MM.1S (cell line): Measurements from ENCODE around the gene TMEM150A.
"Not testable (repeated sequence)": the region's sequence is repeated elsewhere in the genome, so short reads cannot be mapped to it uniquely, and the experiment has no call there.

ENCODE experiments used
- DNase-seq: peaks from one replicate; pipeline ENCODE4 v3.0.0-alpha.2; 2015
- H2AFZ ChIP-seq: fragments of 300-600 bp; sonication (generic); 2 replicates; pipeline ENCODE4 v1.6.0; 2016; ENCODE audit warnings: antibody characterized with exemption, low read length
- H3F3A ChIP-seq: fragments of 300-600 bp; sonication (generic); 2 replicates; pipeline ENCODE4 v1.6.1; 2016; ENCODE audit warnings: mild to moderate bottlenecking, antibody characterized with exemption, low read length, moderate library complexity, mixed read lengths; ENCODE audit not compliant: insufficient read depth
- H3K27ac ChIP-seq: fragments of 300-600 bp; sonication (generic); 2 replicates; pipeline ENCODE4 v1.5.1; 2016; ENCODE audit warnings: mild to moderate bottlenecking, low read length
- H3K27me3 ChIP-seq: fragments of 300-600 bp; sonication (generic); replicated peaks from 2 replicates; pipeline ENCODE4 v1.6.0; 2016; ENCODE audit warnings: low read length; ENCODE audit not compliant: insufficient read depth
- H3K36me3 ChIP-seq: fragments of 300-600 bp; sonication (generic); replicated peaks from 2 replicates; pipeline ENCODE4 v1.6.1; 2016; ENCODE audit warnings: mild to moderate bottlenecking, low read length, mixed read lengths; ENCODE audit not compliant: insufficient read depth
- H3K4me1 ChIP-seq: fragments of 300-600 bp; sonication (generic); 2 replicates; pipeline ENCODE4 v1.6.1; 2016; ENCODE audit warnings: low read length, mixed read lengths
- H3K4me2 ChIP-seq: fragments of 300-600 bp; sonication (generic); 2 replicates; pipeline ENCODE4 v1.6.0; 2016; ENCODE audit warnings: low read depth, low read length
- H3K4me3 ChIP-seq: fragments of 300-600 bp; sonication (generic); 2 replicates; pipeline ENCODE4 v1.5.1; 2016; ENCODE audit warnings: low read length, mixed read lengths
- H3K79me2 ChIP-seq: fragments of 300-600 bp; sonication (generic); 2 replicates; pipeline ENCODE4 v1.6.1; 2016; ENCODE audit warnings: mixed run types, low read length, mixed read lengths
- H3K9ac ChIP-seq: fragments of 300-600 bp; sonication (generic); 2 replicates; pipeline ENCODE4 v1.6.1; 2016; ENCODE audit warnings: low read length, mixed read lengths
- H3K9me2 ChIP-seq: fragments of 300-600 bp; sonication (generic); replicated peaks from 2 replicates; pipeline ENCODE4 v1.6.1; 2016; ENCODE audit warnings: mild to moderate bottlenecking, low read length, mixed read lengths; ENCODE audit not compliant: insufficient read depth
- H3K9me3 ChIP-seq: fragments of 300-600 bp; sonication (generic); replicated peaks from 2 replicates; pipeline ENCODE4 v1.6.1; 2016; ENCODE audit warnings: mild to moderate bottlenecking, low read length, mixed read lengths; ENCODE audit not compliant: insufficient read depth
- H4K20me1 ChIP-seq: fragments of 300-600 bp; sonication (generic); 2 replicates; pipeline ENCODE4 v1.6.1; 2016; ENCODE audit warnings: mild to moderate bottlenecking, low read length, moderate library complexity, mixed read lengths; ENCODE audit not compliant: insufficient read depth
- EZH2 ChIP-seq: fragments of 300-600 bp; sonication (generic); optimal IDR thresholded peaks from 2 replicates; pipeline ENCODE3; 2017; ENCODE audit warnings: low read depth, mild to moderate bottlenecking, antibody characterized with exemption, low read length, mixed read lengths
- EZH2phosphoT487 ChIP-seq: fragments of 300-600 bp; sonication (generic); IDR thresholded peaks from 2 replicates; pipeline ENCODE4 v1.6.1; 2018; ENCODE audit warnings: antibody characterized with exemption, low read length
- TF ChIP-seq, protein P1 (sequence below): fragments of 300-600 bp; sonication (generic); IDR thresholded peaks from 2 replicates; pipeline ENCODE4 v1.5.1; 2016; ENCODE audit warnings: antibody characterized with exemption, low read length, mixed read lengths

TMEM150A gene

GRCh38 chr2:85561280-85562212 is 41.0 kb downstream of the TMEM150A start, which contains the start of gene GGCX:
GGCX (minus strand) TSS chr2:85561493; CDS start chr2:85561428, 65 bp downstream.
- H3K4me2 ChIP-seq = peak within 1 kb of the TSS; percentile 89
- peak within 1 kb of the TSS; percentile 81 for H2AFZ ChIP-seq

GRCh38 chr2:85560812-85561279 is 41.7 kb downstream of the TMEM150A start:
- DNase-seq = no peak
- TF ChIP-seq EZH2phosphoT487 (no peak), EZH2 (no peak)
- TF ChIP-seq, protein P1, sequence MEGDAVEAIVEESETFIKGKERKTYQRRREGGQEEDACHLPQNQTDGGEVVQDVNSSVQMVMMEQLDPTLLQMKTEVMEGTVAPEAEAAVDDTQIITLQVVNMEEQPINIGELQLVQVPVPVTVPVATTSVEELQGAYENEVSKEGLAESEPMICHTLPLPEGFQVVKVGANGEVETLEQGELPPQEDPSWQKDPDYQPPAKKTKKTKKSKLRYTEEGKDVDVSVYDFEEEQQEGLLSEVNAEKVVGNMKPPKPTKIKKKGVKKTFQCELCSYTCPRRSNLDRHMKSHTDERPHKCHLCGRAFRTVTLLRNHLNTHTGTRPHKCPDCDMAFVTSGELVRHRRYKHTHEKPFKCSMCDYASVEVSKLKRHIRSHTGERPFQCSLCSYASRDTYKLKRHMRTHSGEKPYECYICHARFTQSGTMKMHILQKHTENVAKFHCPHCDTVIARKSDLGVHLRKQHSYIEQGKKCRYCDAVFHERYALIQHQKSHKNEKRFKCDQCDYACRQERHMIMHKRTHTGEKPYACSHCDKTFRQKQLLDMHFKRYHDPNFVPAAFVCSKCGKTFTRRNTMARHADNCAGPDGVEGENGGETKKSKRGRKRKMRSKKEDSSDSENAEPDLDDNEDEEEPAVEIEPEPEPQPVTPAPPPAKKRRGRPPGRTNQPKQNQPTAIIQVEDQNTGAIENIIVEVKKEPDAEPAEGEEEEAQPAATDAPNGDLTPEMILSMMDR = no peak
- H3K27me3 ChIP-seq = no peaks in the 10 kb centered on the region
- H3K27ac ChIP-seq = no peak overlapping the region
- peaks cover 28% of the 10 kb centered on the region for H3K79me2 ChIP-seq
- peak overlapping the region; percentile 89 for H3K4me2 ChIP-seq
- H4K20me1 ChIP-seq = no peaks in the 10 kb centered on the region
- no peaks in the 10 kb centered on the region for H3K4me1 ChIP-seq
- H2AFZ ChIP-seq = peak overlapping the region; percentile 81; the same call in 1 of the 2 replicates
- 0 out of 2 replicates have a peak, but pooled peaks cover 3% of the 10 kb centered on the region for H3K36me3 ChIP-seq
- no peaks in the 10 kb centered on the region for H3K9me3 ChIP-seq
- peak overlapping the region; percentile 71; the same call in 1 of the 2 replicates for H3K9ac ChIP-seq
- H3K4me3 ChIP-seq = peak overlapping the region; percentile 78
- H3F3A ChIP-seq = no peaks in the 10 kb centered on the region
- H3K9me2 ChIP-seq = no peaks in the 10 kb centered on the region

More at GRCh38 chr2:85561280-85562212, 41.0 kb downstream of the TMEM150A start, which contains the start of gene GGCX:
- H3K27me3 ChIP-seq = no peaks in the 10 kb centered on the region
- no peaks in the 10 kb centered on the region for H4K20me1 ChIP-seq
- H3K9me2 ChIP-seq = no peaks in the 10 kb centered on the region
- no peaks in the 10 kb centered on the region for H3K4me1 ChIP-seq
- 0 out of 2 replicates have a peak, but pooled peaks cover 3% of the 10 kb centered on the region for H3K36me3 ChIP-seq
- TF ChIP-seq EZH2phosphoT487 (no peak), EZH2 (no peak)
- TF ChIP-seq, protein P1 = no peak; the same call in 1 of the 2 replicates
- H3K4me3 ChIP-seq = peak within 1 kb of the TSS; percentile 78
- peak; percentile 97 for DNase-seq
- no peaks in the 10 kb centered on the region for H3F3A ChIP-seq
- H3K27ac ChIP-seq = peak within 1 kb of the TSS; percentile 16; the same call in 1 of the 2 replicates
- H3K79me2 ChIP-seq = peaks cover 28% of the 10 kb centered on the region
- no peaks in the 10 kb centered on the region for H3K9me3 ChIP-seq
- H3K9ac ChIP-seq = peak within 1 kb of the TSS; percentile 71; the same call in 1 of the 2 replicates

DNA sequence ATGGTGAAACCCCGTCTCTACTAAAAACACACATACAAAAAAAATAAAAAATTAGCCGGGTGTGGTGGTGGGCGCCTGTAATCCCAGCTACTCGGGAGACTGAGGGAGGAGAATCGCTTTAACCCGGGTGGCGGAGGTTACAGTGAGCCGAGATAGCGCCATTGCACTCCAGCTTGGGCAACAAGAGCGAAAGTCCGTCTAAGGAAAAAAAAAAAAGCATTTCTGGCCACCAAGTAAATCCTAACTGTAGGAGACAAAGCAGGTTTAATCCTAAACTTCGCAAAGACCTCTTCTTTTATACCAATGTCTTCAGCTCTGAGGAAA is 42.1 kb downstream of the TMEM150A start:
- Histone ChIP-seq H3K4me2 (peak overlapping the region; percentile 89), H3K9ac (peak overlapping the region; percentile 71; the same call in 1 of the 2 replicates), H3K4me3 (peak overlapping the region; percentile 78), H3K79me2 (peaks cover 28% of the 10 kb centered on the region)
- not testable (repeated sequence) for H3K4me1 ChIP-seq, H3K27ac ChIP-seq, H3K27me3 ChIP-seq, H4K20me1 ChIP-seq, H2AFZ ChIP-seq, H3F3A ChIP-seq, DNase-seq, H3K36me3 ChIP-seq, H3K9me2 ChIP-seq, H3K9me3 ChIP-seq
